ENCODE data around the gene SREK1. TPM values are rescaled to one million over a fixed set of nuclear protein-coding genes. Genes with fewer than 3 reads are reported as not detected.

Gene SREK1
- total RNA-seq, result 100 to 1,000 TPM; 118 to 134 TPM

- no peaks in the 10 kb centered on the region for H3K9me3 ChIP-seq
- TF ChIP-seq POLR2A (IDR thresholded peaks at IDR 0.05) (peak; percentile 94 to 98 (median 98)), CTCF (IDR thresholded peaks at IDR 0.05) (no peak)
- H3K36me3 ChIP-seq (replicated peaks in 1 of 2; ENCODE audit: insufficient read depth in 1 of 2, low read depth in 2 of 2), result no peaks in the 10 kb centered on the region
- ATAC-seq, result peak; percentile 93
- H3K27me3 ChIP-seq, result no peaks in the 10 kb centered on the region
- DNase-seq, result peak; percentile 90 to 95 (median 92)
- peak within 1 kb of the TSS; percentile 97 to 100 (median 98) for H3K27ac ChIP-seq
- H3K4me1 ChIP-seq, result peaks cover 30% of the 10 kb centered on the region
- intact Hi-C loops (cut with DNase I), result no loop called here
- H3K4me3 ChIP-seq, result peak within 1 kb of the TSS; percentile 49 to 76
- 0 to 2% methylated on average over 39 to 83 of the region's 86 CpGs for WGBS, 2 donors
These were observed at the start of gene SREK1 for GRCh38 chr5:66144074-66144833. TSS of gene SREK1 (plus strand) at chr5:66144300. CDS start at chr5:66144377, 77 bp downstream.

GRCh38 chr5:66100851-66101250, 43.2 kb upstream of the SREK1 start:
- Histone ChIP-seq H3K27me3 (no peaks in the 10 kb centered on the region), H3K27ac (no peak overlapping the region), H3K36me3 (replicated peaks in 1 of 2; ENCODE audit: insufficient read depth in 1 of 2, low read depth in 2 of 2) (no peaks in the 10 kb centered on the region), H3K4me1 (no peaks in the 10 kb centered on the region), H3K4me3 (no peak overlapping the region), H3K9me3 (peaks cover 0 to 14% (median 0%) of the 10 kb centered on the region in 3 donors)
- 89 to 92% methylated on average over 2 of the region's 2 CpGs for whole genome bisulfite sequencing, 2 donors
- intact Hi-C loops (cut with DNase I), result no loop called here
- TF ChIP-seq POLR2A (IDR thresholded peaks at IDR 0.05) (no peak), CTCF (IDR thresholded peaks at IDR 0.05) (no peak)
- ATAC-seq (no peak), DNase-seq (no peak)

- WGBS, 2 donors, result 87% methylated on average over 2 of the region's 2 CpGs
- TF ChIP-seq POLR2A (IDR thresholded peaks at IDR 0.05) (no peak), CTCF (IDR thresholded peaks at IDR 0.05) (no peak)
- DNase-seq (no peak), ATAC-seq (no peak)
- intact Hi-C loops (cut with DNase I), result no loop called here
- Histone ChIP-seq H3K4me1 (no peaks in the 10 kb centered on the region), H3K27ac (no peak overlapping the region), H3K27me3 (no peaks in the 10 kb centered on the region), H3K4me3 (no peak overlapping the region), H3K36me3 (replicated peaks in 1 of 2; ENCODE audit: insufficient read depth in 1 of 2, low read depth in 2 of 2) (no peaks in the 10 kb centered on the region), H3K9me3 (peaks cover 0 to 11% (median 0%) of the 10 kb centered on the region in 3 donors)
These were observed 30.9 kb upstream of the SREK1 start for GRCh38 chr5:66113160-66113559.

- Histone ChIP-seq H3K27me3 (no peaks in the 10 kb centered on the region), H3K4me1 (peaks cover 6% of the 10 kb centered on the region), H3K4me3 (no peak overlapping the region), H3K36me3 (replicated peaks in 1 of 2; ENCODE audit: insufficient read depth in 1 of 2, low read depth in 2 of 2) (no peaks in the 10 kb centered on the region), H3K27ac (no peak overlapping the region), H3K9me3 (no peaks in the 10 kb centered on the region)
- intact Hi-C loops (cut with DNase I), result no loop called here
- no peak for ATAC-seq
- no peak for DNase-seq
- TF ChIP-seq POLR2A (IDR thresholded peaks at IDR 0.05), result no peak
- TF ChIP-seq CTCF (IDR thresholded peaks at IDR 0.05), result no peak
- WGBS, 2 donors, result 55 to 63% methylated on average over 4 of the region's 4 CpGs
These were observed 25.8 kb upstream of the SREK1 start for GRCh38 chr5:66118304-66118703.

All from body of pancreas (tissue), 4 donors.